GM23338 (cell line): Measurements from ENCODE around the gene PKD1.

Experiments used
- CREB1 ChIP-seq: fragments of 250-450 bp; sonication (Bioruptor Pico); IDR thresholded peaks from 2 replicates; pipeline ENCODE4 v1.5.0; 2020; ENCODE audit warnings: low read depth, mild to moderate bottlenecking, moderate library complexity
- CTCF ChIP-seq, 2 experiments: fragments of 200-600 bp in 1 of 2; sonication (generic) in 1 of 2; conservative IDR thresholded peaks; 2 replicates each; pipeline versions ENCODE4 v1.5.1 to v1.6.1; 2016 to 2017; ENCODE audit warnings: antibody characterized with exemption in 2 of 2, low read depth in 2 of 2, mild to moderate bottlenecking in 2 of 2, moderate library complexity in 1 of 2
- EZH2 ChIP-seq: fragments of 200-600 bp; sonication (generic); IDR thresholded peaks from one replicate; pipeline ENCODE4 v1.8.0; 2017; ENCODE audit warnings: antibody characterized with exemption, mild to moderate bottlenecking, low read depth; ENCODE audit not compliant: unreplicated experiment
- EZH2phosphoT487 ChIP-seq: fragments of 200-600 bp; sonication (generic); IDR thresholded peaks from one replicate; pipeline ENCODE4 v1.8.1; 2018; ENCODE audit warnings: antibody characterized with exemption; ENCODE audit not compliant: unreplicated experiment
- JUNB ChIP-seq: IDR thresholded peaks from one replicate; pipeline ENCODE4 v1.6.1; 2016; ENCODE audit warnings: antibody characterized with exemption; ENCODE audit not compliant: unreplicated experiment
- NANOG ChIP-seq: IDR thresholded peaks from 2 replicates; pipeline ENCODE4 v1.6.1; 2016; ENCODE audit warnings: antibody characterized with exemption, borderline replicate concordance
- POLR2AphosphoS5 ChIP-seq: IDR thresholded peaks from 2 replicates; pipeline ENCODE4 v1.6.1; 2016; ENCODE audit warnings: antibody characterized with exemption, low read depth
- REST ChIP-seq: IDR thresholded peaks from one replicate; pipeline ENCODE4 v1.6.1; 2018; ENCODE audit warnings: antibody characterized with exemption; ENCODE audit not compliant: unreplicated experiment
- STAT1 ChIP-seq: IDR thresholded peaks from one replicate; pipeline ENCODE4 v1.6.1; 2016; ENCODE audit warnings: antibody characterized with exemption; ENCODE audit not compliant: unreplicated experiment
- ZNF114 ChIP-seq: fragments of 250-450 bp; sonication (Bioruptor Pico); IDR thresholded peaks from 2 replicates; pipeline ENCODE4 v1.5.0; 2020; ENCODE audit warnings: mild to moderate bottlenecking, moderate library complexity

GRCh38 chr16:2056681-2057407, 78.9 kb downstream of the PKD1 start:
- no peak; a peak in 1 of 4 replicates for TF ChIP-seq CTCF (conservative IDR thresholded peaks at IDR 0.05; ENCODE audit: low read depth in 2 of 2)
- no peak for TF ChIP-seq EZH2
- TF ChIP-seq EZH2phosphoT487, result no peak
- no peak for TF ChIP-seq POLR2AphosphoS5
- TF ChIP-seq STAT1, result no peak
- no peak for TF ChIP-seq REST
- no peak for TF ChIP-seq ZNF114
- no peak for TF ChIP-seq NANOG
- no peak for TF ChIP-seq CREB1 (CRISPR knock-in tag)
- TF ChIP-seq JUNB, result no peak
